IMR-90 (cell line): ENCODE measurements around the gene SLC3A2. TPM values are rescaled to one million over a fixed set of nuclear protein-coding genes. Genes with fewer than 3 reads are reported as not detected.

ENCODE experiments used
- ATAC-seq: fragments of 200-7000 bp; cut with Tn5 transposase; 2 replicates; pipeline ENCODE4 v1.9.1; 2020; ENCODE audit warnings: low read depth, mild to moderate bottlenecking, moderate library complexity
- BruUV-seq: library from RNA; stranded (reverse); fragments of 400-500 nt; replicated peaks from 2 replicates; lab custom pipeline; 2021; lab: Mats Ljungman, UMichigan
- CTCF ChIA-PET: fragments of 300-600 bp; formaldehyde crosslinking; extraction: SDS; loops from one replicate; lab custom pipeline; 2021; ENCODE audit warnings: antibody characterized with exemption; lab: Yijun Ruan, JAX
- POLR2A ChIA-PET: fragments of 300-600 bp; sonication (Branson Sonifier 250); formaldehyde crosslinking; loops from one replicate; lab custom pipeline; 2022; ENCODE audit warnings: antibody characterized with exemption; ENCODE audit not compliant: unreplicated experiment; lab: Charles Lee
- DNase-seq: peaks from one replicate; pipeline ENCODE4 v3.0.0; 2013
- H2AFZ ChIP-seq: replicated peaks from 2 replicates; pipeline ENCODE3; 2013; ENCODE audit warnings: low read length, mild to moderate bottlenecking; ENCODE audit not compliant: poor library complexity
- H2AK5ac ChIP-seq: 2 replicates; pipeline ENCODE4 v1.6.1; 2013; ENCODE audit warnings: low read depth, low read length, inconsistent platforms
- H2AK9ac ChIP-seq: replicated peaks from 2 replicates; pipeline ENCODE3; 2013; ENCODE audit warnings: mild to moderate bottlenecking, low read depth, low read length, moderate library complexity; ENCODE audit not compliant: poor library complexity
- H2BK120ac ChIP-seq: 2 replicates; pipeline ENCODE4 v1.6.1; 2013; ENCODE audit warnings: low read depth, low read length, inconsistent platforms
- H2BK15ac ChIP-seq: 3 replicates; pipeline ENCODE4 v1.6.1; 2013; ENCODE audit warnings: low read depth, low read length, inconsistent platforms
- H2BK20ac ChIP-seq: 2 replicates; pipeline ENCODE4 v1.6.1; 2013; ENCODE audit warnings: low read depth, mild to moderate bottlenecking, inconsistent platforms, low read length, moderate library complexity
- H2BK5ac ChIP-seq: 2 replicates; pipeline ENCODE4 v1.6.1; 2013; ENCODE audit warnings: mild to moderate bottlenecking, low read depth, low read length, inconsistent platforms; ENCODE audit not compliant: poor library complexity, severe bottlenecking
- H3K14ac ChIP-seq: replicated peaks from 2 replicates; pipeline ENCODE4 v1.6.1; 2013; ENCODE audit warnings: low read depth, low read length, inconsistent platforms
- H3K18ac ChIP-seq: 2 replicates; pipeline ENCODE4 v1.6.1; 2013; ENCODE audit warnings: low read depth, low read length, control low read depth
- H3K23ac ChIP-seq: 2 replicates; pipeline ENCODE4 v1.6.1; 2013; ENCODE audit warnings: low read depth, low read length, inconsistent platforms
- H3K27ac ChIP-seq: 2 replicates; pipeline ENCODE4 v1.5.1; 2013; ENCODE audit warnings: mild to moderate bottlenecking, control low read depth, low read length; ENCODE audit not compliant: insufficient read depth
- H3K27me3 ChIP-seq: 2 replicates; pipeline ENCODE4 v1.6.1; 2013; ENCODE audit warnings: low read length; ENCODE audit not compliant: control insufficient read depth, insufficient read depth
- H3K36me3 ChIP-seq: 2 replicates; pipeline ENCODE4 v1.6.1; 2013; ENCODE audit warnings: low read length, mixed read lengths; ENCODE audit not compliant: control insufficient read depth, insufficient read depth
- H3K4ac ChIP-seq: 2 replicates; pipeline ENCODE4 v1.6.1; 2013; ENCODE audit warnings: low read depth, low read length, inconsistent platforms
- H3K4me1 ChIP-seq: 2 replicates; pipeline ENCODE4 v1.6.1; 2013; ENCODE audit warnings: low read length, mixed read lengths; ENCODE audit not compliant: control insufficient read depth, insufficient read depth
- H3K4me2 ChIP-seq: 2 replicates; pipeline ENCODE4 v1.6.1; 2013; ENCODE audit warnings: low read depth, mild to moderate bottlenecking, control low read depth, low read length, moderate library complexity
- H3K4me3 ChIP-seq: 2 replicates; pipeline ENCODE4 v1.5.1; 2013; ENCODE audit warnings: low read depth, mild to moderate bottlenecking, control low read depth, low read length, moderate library complexity; ENCODE audit not compliant: insufficient read depth
- H3K56ac ChIP-seq: 2 replicates; pipeline ENCODE4 v1.6.1; 2013; ENCODE audit warnings: low read length, inconsistent platforms; ENCODE audit not compliant: insufficient read depth; ENCODE audit errors: extremely low read depth
- H3K79me1 ChIP-seq, 2 experiments: 2 replicates each; pipeline ENCODE4 v1.6.1; 2013; ENCODE audit warnings: low read length in 2 of 2, inconsistent platforms in 1 of 2, low read depth in 1 of 2
- H3K9ac ChIP-seq: 2 replicates; pipeline ENCODE4 v1.6.1; 2013; ENCODE audit warnings: low read depth, low read length, control low read depth
- H3K9me1 ChIP-seq: 2 replicates; pipeline ENCODE4 v1.6.1; 2013; ENCODE audit warnings: low read length, inconsistent platforms; ENCODE audit not compliant: insufficient read depth
- H3K9me3 ChIP-seq: 2 replicates; pipeline ENCODE4 v1.6.1; 2013; ENCODE audit warnings: low read length; ENCODE audit not compliant: control insufficient read depth, insufficient read depth
- H4K20me1 ChIP-seq: 2 replicates; pipeline ENCODE4 v1.6.1; 2013; ENCODE audit warnings: low read length, inconsistent platforms; ENCODE audit not compliant: insufficient read depth
- H4K5ac ChIP-seq: 2 replicates; pipeline ENCODE4 v1.6.1; 2013; ENCODE audit warnings: mild to moderate bottlenecking, low read depth, low read length, control low read depth
- H4K8ac ChIP-seq, 2 experiments: 2 replicates each; pipeline ENCODE4 v1.6.1; 2013; ENCODE audit warnings: low read depth in 2 of 2, low read length in 2 of 2, control low read depth in 1 of 2, inconsistent platforms in 1 of 2
- H4K91ac ChIP-seq: 2 replicates; pipeline ENCODE4 v1.6.1; 2013; ENCODE audit warnings: low read depth, low read length, inconsistent platforms; ENCODE audit not compliant: insufficient read depth
- CHD1 ChIP-seq: IDR thresholded peaks from 2 replicates; pipeline ENCODE4 v1.6.1; 2012; ENCODE audit warnings: low read depth, low read length, improper control_type of control experiment
- FOS ChIP-seq: fragments of 150-350 bp; IDR thresholded peaks from 2 replicates; pipeline ENCODE4 v1.6.1; 2016; ENCODE audit warnings: low read depth, low read length
- MXI1 ChIP-seq: IDR thresholded peaks from 2 replicates; pipeline ENCODE4 v1.6.1; 2012; ENCODE audit warnings: low read depth, mild to moderate bottlenecking, low read length, moderate library complexity, borderline replicate concordance
- NFE2L2 ChIP-seq: fragments of 150-350 bp; IDR thresholded peaks from 2 replicates; pipeline ENCODE4 v1.6.1; 2016; ENCODE audit warnings: low read depth, mild to moderate bottlenecking, low read length
- RAD21 ChIP-seq: IDR thresholded peaks from 2 replicates; pipeline ENCODE4 v1.6.1; 2012; ENCODE audit warnings: low read length, improper control_type of control experiment
- WGBS, 2 experiments: methylation state at CpG; one replicate each; pipeline versions ENCODE4 v1.1.5 to v1.1.7; 2013; ENCODE audit warnings: missing lambda C conversion rate in 2 of 2; ENCODE audit not compliant: insufficient read length in 1 of 2; ENCODE audit errors: extremely low coverage in 2 of 2; 5-methylcytosine and 5-hydroxymethylcytosine counted together
- dilution Hi-C: fragments of 300-500 bp; cut with HindIII; formaldehyde crosslinking; loops from one replicate; pipeline ENCODE4 v1.14.3; 2018; ENCODE audit warnings: low sequenced_read_pairs; ENCODE audit not compliant: unreplicated experiment
- in situ Hi-C: fragments of 300-500 bp; cut with MboI; formaldehyde crosslinking; loops from 3 replicates; pipeline ENCODE4 v1.14.3; 2019; ENCODE audit warnings: low sequenced_read_pairs, inconsistent platforms, mixed read lengths
- intact Hi-C: fragments of 100-400 bp; cut with micrococcal nuclease; formaldehyde crosslinking; loops from 2 replicates; pipeline ENCODE4 v1.10.0; 2022
- polyA plus RNA-seq, 3 experiments: library from polyadenylated mRNA; depleted of rRNA; stranded (reverse); fragments of >200 nt; gene quantifications; 2 replicates each; pipeline ENCODE4 v1.2.3, GENCODE V29; 2012; ENCODE audit warnings: low replicate concordance in 1 of 3
- total RNA-seq: library from RNA; depleted of rRNA; stranded (reverse); fragments of >200 nt; gene quantifications from 2 replicates; pipeline ENCODE4 v1.2.3, GENCODE V29; 2012
- TF ChIP-seq, protein P1 (sequence below): fragments of 150-350 bp; IDR thresholded peaks from 2 replicates; pipeline ENCODE4 v1.6.1; 2017; ENCODE audit warnings: mild to moderate bottlenecking, antibody characterized with exemption, low read length, low read depth
- TF ChIP-seq, protein P2 (sequence below): fragments of 150-350 bp; IDR thresholded peaks from 2 replicates; pipeline ENCODE4 v1.6.1; 2016; ENCODE audit warnings: low read depth, mild to moderate bottlenecking, low read length, moderate library complexity, borderline replicate concordance

SLC3A2 gene
- total and polyA plus RNA-seq, 2 of the 4 experiments (the other 2 are of a cell fraction): 140 to 239 TPM

DNA sequence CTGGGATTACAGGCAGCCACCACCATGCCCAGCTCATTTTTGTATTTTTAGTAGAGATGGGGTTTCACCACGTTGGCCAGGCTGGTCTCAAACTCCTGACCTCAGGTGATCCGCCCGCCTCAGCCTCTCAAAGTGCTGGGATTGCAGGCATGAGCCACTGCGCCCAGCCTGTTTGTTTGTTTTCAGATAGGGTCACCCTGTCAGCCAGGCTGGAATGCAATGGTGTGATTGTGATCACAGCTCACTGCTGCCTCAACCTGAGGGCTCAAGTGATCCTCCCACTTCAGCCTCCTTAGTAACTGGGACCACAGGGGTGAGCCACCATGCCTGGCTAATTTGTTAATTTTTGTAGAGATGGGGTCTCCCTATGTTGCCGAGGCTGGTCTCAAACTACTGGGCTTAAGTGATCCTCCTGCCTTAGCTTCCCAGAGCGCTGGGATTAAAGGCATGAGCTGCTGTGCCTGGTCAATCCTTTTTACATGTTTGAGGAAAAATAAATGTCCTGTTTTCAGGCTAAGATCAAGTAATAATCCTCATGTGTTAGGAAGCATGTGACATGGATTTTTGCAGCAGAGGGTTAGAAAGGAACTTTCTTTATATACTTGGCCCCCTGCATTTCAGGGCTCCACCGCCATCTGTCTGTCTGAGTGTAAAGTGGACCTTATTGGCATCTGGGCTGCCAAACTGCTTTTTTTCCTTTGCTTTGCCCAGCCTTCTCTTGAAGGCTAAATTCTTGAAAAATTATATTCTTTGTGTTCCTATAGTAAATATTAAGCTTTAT lies 4.8 kb upstream of the SLC3A2 start:
- TF ChIP-seq FOS (no peak), RAD21 (no peak), NFE2L2 (no peak), CHD1 (no peak), MXI1 (no peak)
- TF ChIP-seq, protein P1, sequence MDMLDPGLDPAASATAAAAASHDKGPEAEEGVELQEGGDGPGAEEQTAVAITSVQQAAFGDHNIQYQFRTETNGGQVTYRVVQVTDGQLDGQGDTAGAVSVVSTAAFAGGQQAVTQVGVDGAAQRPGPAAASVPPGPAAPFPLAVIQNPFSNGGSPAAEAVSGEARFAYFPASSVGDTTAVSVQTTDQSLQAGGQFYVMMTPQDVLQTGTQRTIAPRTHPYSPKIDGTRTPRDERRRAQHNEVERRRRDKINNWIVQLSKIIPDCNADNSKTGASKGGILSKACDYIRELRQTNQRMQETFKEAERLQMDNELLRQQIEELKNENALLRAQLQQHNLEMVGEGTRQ: no peak
- TF ChIP-seq, protein P2, sequence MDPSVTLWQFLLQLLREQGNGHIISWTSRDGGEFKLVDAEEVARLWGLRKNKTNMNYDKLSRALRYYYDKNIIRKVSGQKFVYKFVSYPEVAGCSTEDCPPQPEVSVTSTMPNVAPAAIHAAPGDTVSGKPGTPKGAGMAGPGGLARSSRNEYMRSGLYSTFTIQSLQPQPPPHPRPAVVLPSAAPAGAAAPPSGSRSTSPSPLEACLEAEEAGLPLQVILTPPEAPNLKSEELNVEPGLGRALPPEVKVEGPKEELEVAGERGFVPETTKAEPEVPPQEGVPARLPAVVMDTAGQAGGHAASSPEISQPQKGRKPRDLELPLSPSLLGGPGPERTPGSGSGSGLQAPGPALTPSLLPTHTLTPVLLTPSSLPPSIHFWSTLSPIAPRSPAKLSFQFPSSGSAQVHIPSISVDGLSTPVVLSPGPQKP: no peak
- intact Hi-C loops: no loop called here
- Histone ChIP-seq H3K4me3 (no peak overlapping the region), H3K4ac (no peak overlapping the region), H3K9me3 (no peaks in the 10 kb centered on the region), H2BK20ac (no peak overlapping the region), H3K18ac (no peak overlapping the region), H4K5ac (no peak overlapping the region), H3K27ac (no peak overlapping the region), H2BK15ac (no peak overlapping the region), H2AK9ac (no peak overlapping the region), H3K4me1 (peaks cover 13% of the 10 kb centered on the region), H2AK5ac (no peak overlapping the region), H2BK5ac (no peak overlapping the region), H3K79me1 (peaks cover 4 to 20% of the 10 kb centered on the region in 2 experiments; a peak in 3 of 4 replicates), H3K9ac (no peak overlapping the region), H3K4me2 (no peak overlapping the region), H4K20me1 (peaks cover 2% of the 10 kb centered on the region; the same call in 1 of the 2 replicates), H3K36me3 (no peaks in the 10 kb centered on the region), H2AFZ (no peak overlapping the region), H3K23ac (no peak overlapping the region), H4K8ac (no peak overlapping the region), H4K91ac (no peak overlapping the region), H3K9me1 (no peaks in the 10 kb centered on the region; the same call in 1 of the 2 replicates), H2BK120ac (no peak overlapping the region), H3K14ac (no peak overlapping the region), H3K56ac (no peak overlapping the region), H3K27me3 (no peaks in the 10 kb centered on the region)
- BruUV-seq: no TSS peak
- 60% methylated on average over 2 of the region's 7 CpGs; no CpG with 5 or more reads in 1 of the 2 experiments for WGBS, 2 experiments
- ATAC-seq (no peak), DNase-seq (no peak)
- POLR2A ChIA-PET: no interaction called here
- in situ Hi-C loops: loop anchor here (25.0 kb wide), 1 partner anchor 786 kb away; the partner anchor contains the start of gene ATL3
- dilution Hi-C loops: no loop called here
- CTCF ChIA-PET: interaction anchor here (1.2 kb wide), 1 partner anchor 13 kb away, joined by 3 read pairs; no protein-coding TSS in a partner anchor
